HepG2 (cell line): Measurements from ENCODE around the gene MAML1. TPM values are rescaled to one million over a fixed set of nuclear protein-coding genes. Genes with fewer than 3 reads are reported as not detected.
A peak's percentile ranks its signal among the peaks of the same experiment; 100 is the strongest.

Experiments used
- BHLHE40 ChIP-seq: IDR thresholded peaks from 2 replicates; pipeline ENCODE4 v1.6.1; 2011; ENCODE audit warnings: low read length, improper control_type of control experiment
- DR1 ChIP-seq: sonication (generic); formaldehyde crosslinking; IDR thresholded peaks from 2 replicates; pipeline ENCODE4 v1.8.0; 2021; ENCODE audit warnings: mild to moderate bottlenecking, missing genetic modification reagents, inconsistent platforms
- ELF4 ChIP-seq: sonication (generic); formaldehyde crosslinking; IDR thresholded peaks from 2 replicates; pipeline ENCODE4 v1.5.0; 2020; ENCODE audit warnings: missing genetic modification reagents, mild to moderate bottlenecking, moderate library complexity, borderline replicate concordance
- FOSL1 ChIP-seq: sonication (generic); formaldehyde crosslinking; IDR thresholded peaks from 2 replicates; pipeline ENCODE4 v1.9.0; 2021; ENCODE audit warnings: missing genetic modification reagents, borderline replicate concordance
- HNRNPUL1 ChIP-seq: fragments of 200-400 bp; formaldehyde crosslinking; IDR thresholded peaks from 2 replicates; pipeline ENCODE4 v1.6.1; 2017; ENCODE audit warnings: low read depth, mild to moderate bottlenecking, low read length, moderate library complexity
- JUNB ChIP-seq: sonication (generic); formaldehyde crosslinking; IDR thresholded peaks from 2 replicates; pipeline ENCODE4 v1.8.0; 2022; ENCODE audit warnings: missing genetic modification reagents, mild to moderate bottlenecking, borderline replicate concordance
- KLF16 ChIP-seq, 2 experiments: sonication (generic) in 1 of 2; formaldehyde crosslinking in 1 of 2; IDR thresholded peaks; 2 replicates each; pipeline versions ENCODE4 v1.6.1 to v1.8.0; 2016 to 2023; ENCODE audit warnings: missing genetic modification reagents in 2 of 2, missing compliant biosample characterization in 1 of 2
- KLF6 ChIP-seq: IDR thresholded peaks from 2 replicates; pipeline ENCODE4 v1.8.0; 2016; ENCODE audit warnings: missing biosample characterization, missing genetic modification reagents
- MEIS2 ChIP-seq: sonication (generic); formaldehyde crosslinking; IDR thresholded peaks from 2 replicates; pipeline ENCODE4 v1.9.0; 2021; ENCODE audit warnings: mild to moderate bottlenecking, missing genetic modification reagents
- MXD4 ChIP-seq: IDR thresholded peaks from 2 replicates; pipeline ENCODE4 v1.6.1; 2016; ENCODE audit warnings: mild to moderate bottlenecking, missing biosample characterization, missing genetic modification reagents
- NR1H2 ChIP-seq: sonication (generic); formaldehyde crosslinking; IDR thresholded peaks from 2 replicates; pipeline ENCODE4 v1.8.1; 2022; ENCODE audit warnings: low read depth, missing genetic modification reagents, borderline replicate concordance
- PCBP1 ChIP-seq: fragments of 200-400 bp; formaldehyde crosslinking; IDR thresholded peaks from 2 replicates; pipeline ENCODE4 v1.6.1; 2017; ENCODE audit warnings: mild to moderate bottlenecking, low read depth, low read length, borderline replicate concordance
- RARA ChIP-seq: IDR thresholded peaks from 2 replicates; pipeline ENCODE4 v1.6.1; 2016; ENCODE audit warnings: missing genetic modification reagents, missing compliant biosample characterization
- RXRA ChIP-seq: sonication (generic); formaldehyde crosslinking; IDR thresholded peaks from 2 replicates; pipeline ENCODE4 v1.5.1; 2020; ENCODE audit warnings: missing genetic modification reagents
- SAP130 ChIP-seq: IDR thresholded peaks from 2 replicates; pipeline ENCODE4 v1.6.1; 2016; ENCODE audit warnings: low read depth
- SNAPC2 ChIP-seq: sonication (generic); formaldehyde crosslinking; IDR thresholded peaks from 2 replicates; pipeline ENCODE4 v1.8.1; 2022; ENCODE audit warnings: mild to moderate bottlenecking, missing genetic modification reagents
- YEATS2 ChIP-seq: sonication (generic); formaldehyde crosslinking; IDR thresholded peaks from 2 replicates; pipeline ENCODE4 v1.4.0; 2020; ENCODE audit warnings: missing genetic modification reagents, borderline replicate concordance
- ZFP62 ChIP-seq: sonication (generic); formaldehyde crosslinking; IDR thresholded peaks from 2 replicates; pipeline ENCODE4 v1.4.0; 2020; ENCODE audit warnings: missing genetic modification reagents
- ZMAT3 ChIP-seq: sonication (generic); formaldehyde crosslinking; conservative IDR thresholded peaks from 2 replicates; pipeline ENCODE4 v1.7.0; 2021; ENCODE audit warnings: missing genetic modification reagents
- ZNF775 ChIP-seq: sonication (generic); formaldehyde crosslinking; IDR thresholded peaks from 2 replicates; pipeline ENCODE4 v1.4.0; 2020; ENCODE audit warnings: missing genetic modification reagents, mild to moderate bottlenecking, moderate library complexity, borderline replicate concordance
- ZSCAN12 ChIP-seq: sonication (generic); formaldehyde crosslinking; IDR thresholded peaks from 2 replicates; pipeline ENCODE4 v1.9.0; 2021; ENCODE audit warnings: mild to moderate bottlenecking, missing genetic modification reagents
- ZSCAN9 ChIP-seq: IDR thresholded peaks from 2 replicates; pipeline ENCODE4 v1.6.1; 2016; ENCODE audit warnings: borderline replicate concordance
- polyA plus RNA-seq, 8 experiments: library from polyadenylated mRNA; depleted of rRNA in 3 of 8; stranded (reverse) in 7 of 8; unstranded in 1 of 8; fragments of >200 nt; fragmentation: Illumina TruSeq in 4 of 8; extraction: Trizol in 4 of 8; gene quantifications; 2 replicates each; pipeline versions ENCODE4 v1.2.1 to v1.2.3, GENCODE V29; 2011 to 2016; ENCODE audit warnings: low read depth in 4 of 8, missing spikeins in 1 of 8, mixed read lengths in 1 of 8; ENCODE audit not compliant: insufficient read depth in 1 of 8
- total RNA-seq, 5 experiments: library from RNA; depleted of rRNA; stranded (reverse); fragments of >200 nt; fragmentation: Illumina TruSeq; extraction: Trizol; gene quantifications; 2 replicates each; pipeline ENCODE4 v1.2.3, GENCODE V29; 2016; ENCODE audit warnings: low read depth in 1 of 5
- TF ChIP-seq, protein P1 (sequence below): sonication (generic); formaldehyde crosslinking; IDR thresholded peaks from 2 replicates; pipeline ENCODE4 v1.8.1; 2023; ENCODE audit warnings: missing genetic modification reagents, inconsistent platforms, borderline replicate concordance
- TF ChIP-seq, protein P2 (sequence below): fragments of 450-650 bp; IDR thresholded peaks from 2 replicates; pipeline ENCODE4 v1.6.1; 2017
- TF ChIP-seq, protein P3 (sequence below): sonication (generic); formaldehyde crosslinking; IDR thresholded peaks from 2 replicates; pipeline ENCODE4 v1.8.0; 2022; ENCODE audit warnings: mild to moderate bottlenecking, missing genetic modification reagents, moderate library complexity
- TF ChIP-seq, protein P4 (sequence below): sonication (generic); formaldehyde crosslinking; IDR thresholded peaks from 2 replicates; pipeline ENCODE4 v1.8.1; 2022; ENCODE audit warnings: mild to moderate bottlenecking, missing genetic modification reagents

The MAML1 gene
- total and polyA plus RNA-seq, 2 of the 13 experiments (the other 11 are each of a cell fraction or from before 2014, with no cell fraction given) = 10.0 to 10.8 TPM

DNA sequence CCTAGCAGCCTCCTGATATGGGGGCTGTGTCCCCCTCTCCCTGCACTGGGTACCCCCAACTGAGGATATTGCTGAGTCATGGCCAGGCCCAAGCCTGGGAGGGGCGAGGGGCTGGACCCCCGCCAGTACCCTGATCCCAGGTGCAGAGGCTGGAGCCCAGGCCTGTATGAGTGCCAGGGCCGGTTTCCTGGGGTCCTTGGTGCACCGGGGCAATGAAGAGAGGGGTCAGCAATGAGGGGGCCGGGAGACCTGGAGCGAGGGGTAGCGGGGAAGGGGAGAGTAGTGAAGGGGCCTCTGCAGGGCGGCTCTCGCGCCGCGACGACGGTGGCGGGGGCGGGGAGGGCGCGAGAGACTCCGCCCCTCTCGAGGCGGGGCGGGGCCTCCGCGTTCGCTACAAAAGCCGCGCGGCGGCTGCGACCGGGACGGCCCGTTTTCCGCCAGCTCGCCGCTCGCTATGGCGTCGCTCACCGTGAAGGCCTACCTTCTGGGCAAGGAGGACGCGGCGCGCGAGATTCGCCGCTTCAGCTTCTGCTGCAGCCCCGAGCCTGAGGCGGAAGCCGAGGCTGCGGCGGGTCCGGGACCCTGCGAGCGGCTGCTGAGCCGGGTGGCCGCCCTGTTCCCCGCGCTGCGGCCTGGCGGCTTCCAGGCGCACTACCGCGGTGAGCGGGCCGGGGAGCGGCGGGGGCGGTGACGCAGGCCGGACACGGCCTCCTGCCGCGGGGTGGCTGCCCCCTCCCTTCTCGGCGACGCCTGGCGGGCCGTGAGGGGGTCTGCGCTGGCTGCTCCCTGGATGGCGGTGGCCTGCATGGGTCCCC is 88.1 kb downstream of the MAML1 start, which contains the start of gene SQSTM1 (continued):
- TF ChIP-seq, protein P1, sequence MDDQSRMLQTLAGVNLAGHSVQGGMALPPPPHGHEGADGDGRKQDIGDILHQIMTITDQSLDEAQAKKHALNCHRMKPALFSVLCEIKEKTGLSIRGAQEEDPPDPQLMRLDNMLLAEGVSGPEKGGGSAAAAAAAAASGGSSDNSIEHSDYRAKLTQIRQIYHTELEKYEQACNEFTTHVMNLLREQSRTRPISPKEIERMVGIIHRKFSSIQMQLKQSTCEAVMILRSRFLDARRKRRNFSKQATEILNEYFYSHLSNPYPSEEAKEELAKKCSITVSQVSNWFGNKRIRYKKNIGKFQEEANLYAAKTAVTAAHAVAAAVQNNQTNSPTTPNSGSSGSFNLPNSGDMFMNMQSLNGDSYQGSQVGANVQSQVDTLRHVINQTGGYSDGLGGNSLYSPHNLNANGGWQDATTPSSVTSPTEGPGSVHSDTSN (CRISPR knock-in tag) = no peak
- peak; percentile 61; the same call in 1 of the 2 replicates for TF ChIP-seq ZSCAN9 (CRISPR knock-in tag)
- no peak; the same call in none of the 2 replicates for TF ChIP-seq MXD4 (CRISPR knock-in tag)
- TF ChIP-seq KLF16 (CRISPR knock-in tag; IDR thresholded peaks at IDR 0.05) = no peak; a peak in 1 of 4 replicates
- peak; percentile 85; the same call in 1 of the 2 replicates for TF ChIP-seq PCBP1
- TF ChIP-seq DR1 (CRISPR knock-in tag) = peak; percentile 98
- TF ChIP-seq MEIS2 (CRISPR knock-in tag) = no peak; the same call in 1 of the 2 replicates
- no peak for TF ChIP-seq FOSL1 (CRISPR knock-in tag)
- TF ChIP-seq HNRNPUL1 = no peak
- TF ChIP-seq SAP130 = peak; percentile 74
- 0 out of 2 replicates have a peak, but pooled peaks have one; percentile 41 for TF ChIP-seq RXRA (CRISPR knock-in tag)
- TF ChIP-seq SNAPC2 (CRISPR knock-in tag) = no peak
- TF ChIP-seq BHLHE40 = no peak; the same call in 1 of the 2 replicates
- TF ChIP-seq, protein P2, sequence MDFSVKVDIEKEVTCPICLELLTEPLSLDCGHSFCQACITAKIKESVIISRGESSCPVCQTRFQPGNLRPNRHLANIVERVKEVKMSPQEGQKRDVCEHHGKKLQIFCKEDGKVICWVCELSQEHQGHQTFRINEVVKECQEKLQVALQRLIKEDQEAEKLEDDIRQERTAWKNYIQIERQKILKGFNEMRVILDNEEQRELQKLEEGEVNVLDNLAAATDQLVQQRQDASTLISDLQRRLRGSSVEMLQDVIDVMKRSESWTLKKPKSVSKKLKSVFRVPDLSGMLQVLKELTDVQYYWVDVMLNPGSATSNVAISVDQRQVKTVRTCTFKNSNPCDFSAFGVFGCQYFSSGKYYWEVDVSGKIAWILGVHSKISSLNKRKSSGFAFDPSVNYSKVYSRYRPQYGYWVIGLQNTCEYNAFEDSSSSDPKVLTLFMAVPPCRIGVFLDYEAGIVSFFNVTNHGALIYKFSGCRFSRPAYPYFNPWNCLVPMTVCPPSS = no peak
- TF ChIP-seq ZMAT3 (CRISPR knock-in tag) = no peak; the same call in 1 of the 2 replicates
- no peak for TF ChIP-seq ELF4 (CRISPR knock-in tag)
- TF ChIP-seq, protein P3, sequence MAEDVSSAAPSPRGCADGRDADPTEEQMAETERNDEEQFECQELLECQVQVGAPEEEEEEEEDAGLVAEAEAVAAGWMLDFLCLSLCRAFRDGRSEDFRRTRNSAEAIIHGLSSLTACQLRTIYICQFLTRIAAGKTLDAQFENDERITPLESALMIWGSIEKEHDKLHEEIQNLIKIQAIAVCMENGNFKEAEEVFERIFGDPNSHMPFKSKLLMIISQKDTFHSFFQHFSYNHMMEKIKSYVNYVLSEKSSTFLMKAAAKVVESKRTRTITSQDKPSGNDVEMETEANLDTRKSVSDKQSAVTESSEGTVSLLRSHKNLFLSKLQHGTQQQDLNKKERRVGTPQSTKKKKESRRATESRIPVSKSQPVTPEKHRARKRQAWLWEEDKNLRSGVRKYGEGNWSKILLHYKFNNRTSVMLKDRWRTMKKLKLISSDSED (CRISPR knock-in tag) = no peak; the same call in none of the 2 replicates
- TF ChIP-seq ZNF775 (CRISPR knock-in tag) = no peak
- TF ChIP-seq RARA (CRISPR knock-in tag) = peak; percentile 61
- no peak for TF ChIP-seq JUNB (CRISPR knock-in tag)
- TF ChIP-seq, protein P4, sequence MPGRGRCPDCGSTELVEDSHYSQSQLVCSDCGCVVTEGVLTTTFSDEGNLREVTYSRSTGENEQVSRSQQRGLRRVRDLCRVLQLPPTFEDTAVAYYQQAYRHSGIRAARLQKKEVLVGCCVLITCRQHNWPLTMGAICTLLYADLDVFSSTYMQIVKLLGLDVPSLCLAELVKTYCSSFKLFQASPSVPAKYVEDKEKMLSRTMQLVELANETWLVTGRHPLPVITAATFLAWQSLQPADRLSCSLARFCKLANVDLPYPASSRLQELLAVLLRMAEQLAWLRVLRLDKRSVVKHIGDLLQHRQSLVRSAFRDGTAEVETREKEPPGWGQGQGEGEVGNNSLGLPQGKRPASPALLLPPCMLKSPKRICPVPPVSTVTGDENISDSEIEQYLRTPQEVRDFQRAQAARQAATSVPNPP (CRISPR knock-in tag) = 0 out of 2 replicates have a peak, but pooled peaks have one; percentile 44
- peak; percentile 25 for TF ChIP-seq YEATS2 (CRISPR knock-in tag)
- peak; percentile 94 for TF ChIP-seq KLF6 (CRISPR knock-in tag)
- no peak for TF ChIP-seq ZSCAN12 (CRISPR knock-in tag)
- peak; percentile 84 for TF ChIP-seq NR1H2 (CRISPR knock-in tag)
- TF ChIP-seq ZFP62 (CRISPR knock-in tag) = no peak
